Pulmonary artery endothelial cell (primary cell): ENCODE measurements around the gene G2E3. TPM values are rescaled to one million over a fixed set of nuclear protein-coding genes. Genes with fewer than 3 reads are reported as not detected.
A peak's percentile ranks its signal among the peaks of the same experiment; 100 is the strongest.
"Not testable (repeated sequence)": the region's sequence is repeated elsewhere in the genome, so short reads cannot be mapped to it uniquely, and the experiment has no call there.

Experiments
- DNase-seq: peaks from one replicate; pipeline ENCODE4 v3.0.0-alpha.2; 2011; ENCODE audit warnings: low read depth, low spot score
- total RNA-seq: library from RNA; depleted of rRNA; stranded (reverse); fragments of >200 nt; gene quantifications from 2 replicates; pipeline ENCODE4 v1.2.3, GENCODE V29; 2014

The G2E3 gene
- total RNA-seq, 1 donor from 2014 or later: 14.0 TPM

DNA sequence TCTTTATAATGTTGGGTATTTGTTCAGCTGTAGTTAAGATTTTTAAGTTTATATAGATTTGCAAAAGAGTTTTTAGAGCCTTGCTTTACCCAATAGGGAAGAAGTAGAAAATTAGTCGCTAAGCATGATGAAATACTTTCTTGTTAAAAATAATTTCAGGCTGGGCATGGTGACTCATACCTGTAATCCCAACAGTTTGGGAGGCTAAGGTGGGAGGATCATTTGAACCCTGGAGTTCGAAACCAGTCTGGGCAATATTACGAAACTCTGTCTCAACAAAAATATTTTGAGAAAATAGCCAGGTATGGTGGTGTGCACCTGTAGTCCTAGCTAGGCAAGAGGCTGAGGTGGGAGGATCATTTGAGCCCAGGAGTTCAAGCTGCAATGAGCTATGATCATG, 44.4 kb downstream of the G2E3 start:
- no peak for DNase-seq

DNA sequence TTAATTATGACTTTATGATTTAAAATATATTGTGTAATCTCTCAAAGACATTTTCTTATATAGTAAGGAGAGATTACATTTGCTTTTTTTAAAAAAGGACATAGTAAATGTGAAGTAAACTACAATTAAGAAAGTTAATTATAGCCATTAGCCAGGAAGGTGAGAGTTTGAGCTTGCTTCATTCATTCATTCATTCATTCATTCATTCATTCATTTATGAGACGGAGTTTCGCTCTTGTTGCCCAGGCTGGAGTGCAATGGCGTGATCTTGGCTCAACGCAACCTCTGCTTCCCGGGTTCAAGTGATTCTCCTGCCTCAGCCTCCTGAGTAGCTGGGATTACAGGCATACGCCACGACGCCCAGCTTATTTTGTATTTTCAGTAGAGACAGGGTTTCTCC, 45.7 kb downstream of the G2E3 start:
- not testable (repeated sequence) for DNase-seq

- no peak for DNase-seq
Observed at GRCh38 chr14:30607156-30607780, 48.3 kb downstream of the G2E3 start.

DNA sequence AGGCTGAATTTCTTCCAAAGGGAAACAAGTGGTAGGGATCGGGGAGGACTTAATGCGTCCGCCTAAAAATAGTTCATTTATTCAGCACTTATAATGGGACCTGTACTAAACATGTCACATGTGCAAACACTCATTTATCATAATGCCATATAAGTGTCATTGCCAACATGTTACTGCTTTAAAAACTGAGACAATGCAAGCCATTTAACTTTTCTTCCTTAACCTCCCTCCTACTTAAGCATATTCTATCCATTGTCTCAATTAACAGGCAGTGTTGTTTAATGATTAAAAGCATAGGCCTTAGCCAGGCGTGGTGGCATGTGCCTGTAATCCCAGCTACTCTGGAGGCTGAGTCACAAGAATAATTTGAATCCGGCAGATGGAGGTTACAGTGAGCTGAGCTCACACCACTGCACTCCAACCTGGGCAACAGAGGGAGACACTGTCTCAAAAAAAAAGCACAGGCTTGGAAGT, 49.6 kb downstream of the G2E3 start:
- DNase-seq: no peak

- peak; percentile 54 for DNase-seq
Observed at GRCh38 chr14:30610787-30611343, 51.9 kb downstream of the G2E3 start.

DNA sequence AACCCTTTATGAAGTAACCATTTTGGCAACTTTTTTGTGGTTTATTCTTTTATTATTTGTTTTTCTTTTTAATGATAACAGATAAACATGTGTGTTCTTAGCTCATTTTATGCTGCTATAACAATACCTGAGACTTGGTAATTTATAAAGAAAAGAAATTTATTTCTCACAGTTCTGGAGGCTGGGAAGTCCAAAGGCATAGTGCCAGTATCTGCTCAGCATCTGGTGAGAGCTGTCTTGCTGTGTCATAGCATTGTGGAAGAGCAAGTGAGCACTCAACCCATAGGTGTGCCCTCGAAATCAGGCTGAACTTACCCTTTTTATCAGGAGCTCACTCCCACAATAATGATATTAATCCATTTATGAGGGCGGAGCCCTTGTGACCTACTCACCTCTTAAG, 55.2 kb downstream of the G2E3 start:
- no peak for DNase-seq

DNA sequence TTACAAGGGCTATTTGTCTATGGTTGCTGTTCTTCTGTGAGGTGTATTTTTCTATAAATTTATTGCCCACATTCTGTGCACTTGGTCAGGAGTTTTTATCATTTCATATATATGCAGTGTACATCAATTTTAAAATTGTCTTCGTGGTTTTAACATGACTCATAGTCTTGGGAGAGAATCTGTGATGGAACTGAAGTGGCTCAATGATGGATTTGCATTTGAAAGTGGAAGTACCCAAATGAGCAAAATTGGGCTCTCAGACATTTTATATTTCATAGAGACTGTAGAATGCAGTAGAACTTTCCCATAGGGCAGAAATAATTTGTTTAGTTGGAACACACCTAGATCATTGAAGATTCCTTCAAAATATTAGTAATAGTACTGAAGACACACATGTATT, 61.2 kb downstream of the G2E3 start:
- no peak for DNase-seq

DNA sequence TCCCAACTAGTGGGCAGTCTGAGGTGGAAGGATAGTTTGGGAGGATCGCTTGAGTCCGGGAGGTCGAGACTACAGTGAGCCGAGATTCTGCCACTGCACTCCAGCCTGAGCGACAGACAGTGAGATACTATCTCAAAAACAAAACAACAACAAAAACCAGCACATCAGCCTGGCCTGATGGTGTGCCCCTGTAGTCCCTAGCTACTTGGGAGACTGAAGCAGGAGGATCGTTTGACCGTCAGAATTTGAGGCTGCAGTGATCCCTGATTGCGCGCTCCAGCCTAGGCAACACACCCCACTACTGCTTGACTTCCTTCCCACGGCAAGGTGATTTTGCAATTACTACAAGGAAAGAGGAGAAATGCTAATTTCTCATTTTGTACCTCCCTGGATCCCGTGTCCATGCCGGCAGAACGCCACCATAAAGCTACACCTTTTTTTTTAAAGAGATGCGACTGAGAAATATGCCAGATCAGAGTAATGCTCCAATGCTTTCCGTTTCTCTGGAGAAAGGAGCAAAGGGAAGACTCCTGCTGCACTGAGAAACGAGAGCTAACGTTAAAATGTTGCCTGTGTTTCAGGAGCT, 62.5 kb downstream of the G2E3 start:
- no peak for DNase-seq

- DNase-seq: peak; percentile 35
Observed at GRCh38 chr14:30621940-30622830, 63.2 kb downstream of the G2E3 start, which contains the start of gene SCFD1. Gene SCFD1 (plus strand): TSS chr14:30622319. CDS start chr14:30622339, 20 bp downstream.

DNA sequence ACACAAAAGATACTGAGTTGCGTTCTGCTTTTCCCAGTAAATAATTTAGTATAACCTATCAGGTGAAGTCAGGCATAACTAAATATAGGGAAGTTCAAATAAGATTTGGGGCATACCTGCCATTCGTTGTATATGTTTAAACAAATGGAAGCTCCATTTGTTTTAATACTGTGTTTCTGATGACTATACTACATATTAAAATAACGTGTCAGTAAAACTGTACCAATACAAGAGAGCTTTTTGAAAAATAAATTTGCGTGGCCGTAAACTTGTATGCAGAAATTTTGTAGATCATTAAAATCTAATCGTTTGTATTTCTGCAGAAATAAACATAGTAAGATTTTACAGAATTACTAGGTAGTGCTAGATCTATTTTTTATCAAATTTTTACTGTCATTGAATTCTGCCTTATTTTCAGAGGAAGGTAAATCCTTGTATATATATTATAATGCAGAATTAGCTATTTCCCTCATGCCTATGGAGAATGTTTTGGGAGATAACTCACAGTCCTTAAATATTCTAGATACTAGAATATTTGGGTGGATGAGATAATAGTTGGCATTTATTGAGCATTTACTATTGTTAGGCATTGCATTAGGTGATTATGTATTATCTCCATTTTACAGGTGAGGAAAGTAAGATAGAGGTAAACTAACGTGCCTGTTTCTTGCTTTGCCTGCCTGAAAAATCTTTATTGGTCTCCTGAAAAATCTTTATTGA, 64.6 kb downstream of the G2E3 start:
- DNase-seq: no peak

GRCh38 chr14:30624132-30624423, 65.1 kb downstream of the G2E3 start:
- DNase-seq: no peak

- no peak for DNase-seq
Observed at GRCh38 chr14:30625533-30625932, 66.6 kb downstream of the G2E3 start.

DNA sequence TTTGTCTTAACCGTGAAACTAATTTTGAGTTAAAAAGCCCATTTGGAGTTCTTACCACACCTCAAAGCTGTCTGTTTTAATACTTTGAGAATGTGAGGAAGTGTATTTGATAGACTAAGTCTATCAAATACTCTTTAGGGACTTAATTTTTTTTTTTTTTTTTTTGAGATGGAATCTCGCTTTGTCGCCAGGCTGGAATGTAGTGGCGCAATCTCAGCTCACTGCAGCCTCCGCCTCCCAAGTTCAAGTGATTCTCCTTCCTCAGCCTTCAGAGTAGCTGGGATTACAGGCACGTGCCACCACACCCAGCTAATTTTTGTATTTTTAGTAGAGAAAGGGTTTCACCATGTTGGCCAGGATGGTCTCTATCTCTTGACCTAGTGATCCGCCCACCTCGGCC, 70.5 kb downstream of the G2E3 start:
- not testable (repeated sequence) for DNase-seq

GRCh38 chr14:30630248-30630647, 71.3 kb downstream of the G2E3 start:
- DNase-seq: no peak

DNA sequence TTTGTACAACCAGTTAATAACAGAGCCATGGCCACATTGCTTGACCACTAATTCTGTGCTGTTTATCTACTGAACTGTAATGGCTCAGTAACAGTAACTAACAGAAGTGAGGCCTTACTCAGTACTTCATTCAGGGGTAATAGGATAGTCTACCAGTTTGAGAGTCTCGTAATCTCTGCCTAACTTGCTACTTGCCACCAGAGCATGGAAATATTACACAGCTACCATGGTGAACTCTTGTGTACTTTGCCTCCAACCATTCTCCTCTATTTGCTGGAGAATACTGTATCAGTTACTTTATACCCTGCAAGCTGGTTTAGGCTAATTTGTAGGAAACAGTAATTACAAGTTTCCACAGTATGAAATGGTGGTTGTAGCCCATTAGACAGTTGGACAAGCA, 73.8 kb downstream of the G2E3 start:
- DNase-seq: no peak

GRCh38 chr14:30638926-30639325, 80.0 kb downstream of the G2E3 start:
- no peak for DNase-seq

DNA sequence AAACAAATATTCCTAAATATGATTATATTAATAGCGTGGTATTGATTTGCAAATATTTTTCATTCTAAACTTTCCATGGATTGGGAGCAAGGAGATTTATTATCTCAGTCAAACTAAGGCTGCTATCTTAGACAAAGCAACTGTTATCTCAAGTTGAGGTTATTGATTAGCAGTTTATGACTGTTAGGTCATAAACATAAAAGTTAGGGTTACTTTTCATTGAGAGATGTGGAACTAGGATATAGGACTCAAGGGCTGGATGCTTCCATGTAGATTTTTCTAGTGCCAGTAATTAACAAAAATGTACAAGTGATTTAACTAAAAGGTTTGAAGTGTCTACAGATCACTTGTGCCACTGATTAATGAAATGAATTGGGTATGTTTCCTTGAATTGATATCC, 82.2 kb downstream of the G2E3 start:
- no peak for DNase-seq

DNA sequence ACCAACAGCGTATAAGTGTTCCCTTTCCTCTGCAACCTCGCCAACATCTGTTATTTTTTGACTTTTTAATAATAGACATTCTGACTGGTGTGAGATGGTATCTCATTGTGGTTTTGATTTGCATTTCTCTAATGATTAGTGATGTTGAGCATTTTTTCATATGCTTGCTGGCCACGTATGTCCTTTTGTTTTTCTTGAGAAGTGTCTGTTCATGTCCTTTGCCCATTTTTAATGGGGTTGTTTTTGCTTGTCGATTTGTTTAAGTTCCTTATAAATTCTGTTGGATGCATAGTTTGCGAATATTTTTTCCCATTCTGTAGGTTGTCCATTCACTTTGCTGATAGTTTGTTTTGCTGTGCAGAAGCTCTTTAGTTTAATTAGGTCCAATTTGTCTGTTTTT, 85.5 kb downstream of the G2E3 start:
- DNase-seq: not testable (repeated sequence)

DNA sequence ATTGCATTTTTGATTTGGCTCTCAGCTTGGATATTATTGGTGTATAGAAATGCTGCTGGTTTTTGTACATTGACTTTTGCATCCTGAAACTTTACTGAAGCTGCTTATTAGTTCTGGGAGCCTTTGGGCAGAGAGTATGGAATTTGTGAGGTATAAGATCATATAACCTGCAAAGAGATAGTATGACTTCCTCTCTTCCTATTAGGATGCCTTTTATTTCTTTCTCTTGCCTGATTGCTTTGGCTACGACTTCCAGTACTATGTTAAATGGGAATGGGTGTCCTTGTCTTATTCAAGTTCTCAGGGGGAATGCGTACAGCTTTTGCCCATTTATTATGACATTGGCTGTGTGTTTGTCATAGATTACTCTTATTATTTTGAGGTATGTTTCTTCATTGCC, 86.6 kb downstream of the G2E3 start:
- no peak for DNase-seq

DNA sequence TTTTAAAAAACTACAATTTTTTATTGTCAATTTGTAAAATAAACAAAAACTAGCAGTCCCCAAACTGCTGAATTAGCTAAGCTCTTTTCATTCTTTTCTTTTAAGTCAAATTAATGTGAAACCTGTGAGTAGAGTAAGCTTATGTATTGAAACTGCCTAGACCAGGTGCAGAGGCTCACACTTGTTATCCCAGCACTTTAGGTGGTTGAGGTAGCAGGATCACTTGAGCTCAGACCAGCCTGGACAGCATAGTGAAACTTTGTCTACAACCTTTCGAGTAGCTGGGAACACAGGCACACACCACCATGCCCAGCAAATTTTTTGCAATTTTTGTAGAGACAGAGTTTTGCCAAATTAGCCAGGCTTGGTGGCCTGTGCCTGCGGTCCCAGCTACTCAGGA, 89.5 kb downstream of the G2E3 start:
- DNase-seq: no peak

GRCh38 chr14:30651937-30652336, 93.0 kb downstream of the G2E3 start:
- no peak for DNase-seq

DNA sequence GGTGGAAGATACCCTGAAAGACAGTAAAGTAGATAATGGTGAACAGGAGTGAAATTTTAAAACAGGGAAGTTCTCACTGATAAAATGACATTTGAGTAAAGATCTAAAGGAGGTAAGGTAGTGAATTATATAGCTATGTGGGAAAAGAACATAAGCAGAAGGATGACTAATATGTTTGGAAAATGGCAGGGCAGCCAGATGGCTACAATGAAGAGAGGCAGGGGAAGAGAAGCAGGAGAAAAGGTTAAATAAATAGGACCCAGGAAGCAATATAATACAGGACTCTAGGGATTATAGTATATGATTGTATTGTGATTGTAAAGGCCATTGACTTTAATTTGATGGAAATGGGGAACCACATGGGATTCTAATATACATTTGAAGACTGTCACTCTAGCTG, 96.2 kb downstream of the G2E3 start:
- no peak for DNase-seq
